ENCODE results near the gene ATXN7. TPM values are rescaled to one million over a fixed set of nuclear protein-coding genes. Genes with fewer than 3 reads are reported as not detected.

ATXN7 gene
- total RNA-seq, 2 donors from 2014 or later, result 38.6 to 50.2 TPM

- H3K9me3 Mint-ChIP-seq, result no peaks in the 10 kb centered on the region
- H3K4me3 Mint-ChIP-seq, result no peak overlapping the region
- H3K27me3 Mint-ChIP-seq, result no peaks in the 10 kb centered on the region
- no peak for ATAC-seq (replicated peaks)
- peaks cover 6% of the 10 kb centered on the region for H3K4me1 Mint-ChIP-seq
- H3K27ac Mint-ChIP-seq, result no peak overlapping the region
- peaks cover 28% of the 10 kb centered on the region for H3K36me3 Mint-ChIP-seq (ENCODE audit: low read depth)
Observed at GRCh38 chr3:63908776-63909175, 45.1 kb downstream of the ATXN7 start.

GRCh38 chr3:63909431-63909830 lies 45.8 kb downstream of the ATXN7 start:
- H3K4me1 Mint-ChIP-seq, result peaks cover 11% of the 10 kb centered on the region
- H3K27me3 Mint-ChIP-seq, result no peaks in the 10 kb centered on the region
- ATAC-seq (replicated peaks), result no peak
- H3K4me3 Mint-ChIP-seq, result no peak overlapping the region
- peaks cover 29% of the 10 kb centered on the region for H3K36me3 Mint-ChIP-seq (ENCODE audit: low read depth)
- no peak overlapping the region for H3K27ac Mint-ChIP-seq
- no peaks in the 10 kb centered on the region for H3K9me3 Mint-ChIP-seq

DNA sequence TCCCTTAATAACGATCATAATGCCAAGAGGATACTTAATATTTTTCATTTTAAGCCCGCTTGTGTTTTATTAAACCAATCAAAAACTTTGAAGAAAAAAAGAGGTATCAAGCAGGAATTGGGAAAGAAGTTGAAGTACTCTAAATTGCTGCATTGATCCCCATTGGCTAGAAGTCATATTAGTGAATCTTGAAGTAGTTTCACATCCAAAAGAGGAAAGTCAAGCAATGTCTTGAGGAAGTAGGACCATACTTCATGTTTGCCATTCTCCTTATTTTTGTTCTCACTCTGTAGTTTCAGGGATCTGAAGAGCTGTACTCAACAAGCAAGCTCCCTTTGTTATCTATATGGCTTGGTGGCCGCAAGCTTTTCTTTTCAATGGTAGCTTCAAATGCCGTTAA lies 46.3 kb downstream of the ATXN7 start:
- peak overlapping the region; percentile 95 for H3K27ac Mint-ChIP-seq
- no peak for ATAC-seq (replicated peaks)
- peaks cover 30% of the 10 kb centered on the region for H3K36me3 Mint-ChIP-seq (ENCODE audit: low read depth)
- no peaks in the 10 kb centered on the region for H3K9me3 Mint-ChIP-seq
- H3K27me3 Mint-ChIP-seq, result no peaks in the 10 kb centered on the region
- peak overlapping the region; percentile 88 for H3K4me3 Mint-ChIP-seq
- H3K4me1 Mint-ChIP-seq, result peaks cover 15% of the 10 kb centered on the region

DNA sequence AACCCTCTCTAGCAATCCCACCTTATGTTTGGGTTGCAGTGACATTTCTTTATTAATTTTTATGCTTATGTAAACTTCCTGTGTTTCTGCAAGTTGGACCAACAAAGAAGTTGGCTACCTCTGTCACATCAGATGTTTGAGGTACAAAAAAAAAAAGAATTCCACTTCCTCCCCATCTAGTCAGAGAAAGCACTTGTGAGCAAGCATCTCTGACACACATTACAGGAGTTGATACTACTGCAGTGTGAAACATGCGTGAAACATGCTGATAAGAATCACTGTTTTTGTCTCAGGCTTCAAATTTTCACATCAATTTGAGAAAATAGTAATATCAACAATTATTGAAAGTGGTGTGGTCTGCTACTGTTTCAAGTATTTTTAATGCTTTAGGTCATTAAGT lies 47.2 kb downstream of the ATXN7 start:
- peak overlapping the region; percentile 88 for H3K4me3 Mint-ChIP-seq
- H3K36me3 Mint-ChIP-seq (ENCODE audit: low read depth), result peaks cover 29% of the 10 kb centered on the region
- no peaks in the 10 kb centered on the region for H3K9me3 Mint-ChIP-seq
- H3K27me3 Mint-ChIP-seq, result no peaks in the 10 kb centered on the region
- peak; percentile 64 for ATAC-seq (replicated peaks)
- peaks cover 15% of the 10 kb centered on the region for H3K4me1 Mint-ChIP-seq
- peak overlapping the region; percentile 95 for H3K27ac Mint-ChIP-seq

DNA sequence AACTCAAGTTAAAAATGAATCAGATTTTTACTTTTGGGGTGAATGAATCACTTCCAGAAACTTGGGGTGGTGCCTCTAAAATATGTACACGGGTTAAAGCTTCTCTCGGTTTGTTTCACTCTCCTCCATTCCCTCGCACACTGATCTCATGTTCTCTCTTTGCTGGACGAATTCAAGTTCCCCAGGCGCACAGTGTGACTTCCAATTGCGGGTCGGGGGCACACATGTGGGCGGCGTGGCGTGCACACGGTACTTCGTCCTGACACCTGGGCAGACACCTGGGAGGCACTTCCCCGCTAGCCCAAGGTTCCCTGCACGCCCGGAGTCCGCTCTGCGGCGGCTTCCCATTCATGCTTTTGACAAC lies 47.8 kb downstream of the ATXN7 start:
- Mint-ChIP-seq H3K36me3 (ENCODE audit: low read depth) (peaks cover 35% of the 10 kb centered on the region), H3K9me3 (no peaks in the 10 kb centered on the region), H3K27ac (peak overlapping the region; percentile 95), H3K4me1 (peaks cover 17% of the 10 kb centered on the region), H3K4me3 (peak overlapping the region; percentile 88), H3K27me3 (no peaks in the 10 kb centered on the region)
- peak; percentile 77 for ATAC-seq (replicated peaks)

- peak within 1 kb of the TSS; percentile 88 for H3K4me3 Mint-ChIP-seq
- H3K36me3 Mint-ChIP-seq (ENCODE audit: low read depth), result peaks cover 42% of the 10 kb centered on the region
- no peaks in the 10 kb centered on the region for H3K9me3 Mint-ChIP-seq
- H3K4me1 Mint-ChIP-seq, result peaks cover 20% of the 10 kb centered on the region
- ATAC-seq (replicated peaks), result peak; percentile 64
- no peaks in the 10 kb centered on the region for H3K27me3 Mint-ChIP-seq
- peak within 1 kb of the TSS; percentile 95 for H3K27ac Mint-ChIP-seq
Observed at GRCh38 chr3:63911873-63912767, 48.5 kb downstream of the ATXN7 start, which contains the start of gene SCAANT1. SCAANT1 (minus strand) TSS chr3:63912383.

GRCh38 chr3:63912768-63913588 lies 49.3 kb downstream of the ATXN7 start:
- H3K9me3 Mint-ChIP-seq, result no peaks in the 10 kb centered on the region
- peaks cover 27% of the 10 kb centered on the region for H3K4me1 Mint-ChIP-seq
- peak overlapping the region; percentile 83 for H3K4me3 Mint-ChIP-seq
- H3K27me3 Mint-ChIP-seq, result no peaks in the 10 kb centered on the region
- peak; percentile 47 for ATAC-seq (replicated peaks)
- H3K27ac Mint-ChIP-seq, result peak overlapping the region; percentile 89
- H3K36me3 Mint-ChIP-seq (ENCODE audit: low read depth), result peaks cover 50% of the 10 kb centered on the region

DNA sequence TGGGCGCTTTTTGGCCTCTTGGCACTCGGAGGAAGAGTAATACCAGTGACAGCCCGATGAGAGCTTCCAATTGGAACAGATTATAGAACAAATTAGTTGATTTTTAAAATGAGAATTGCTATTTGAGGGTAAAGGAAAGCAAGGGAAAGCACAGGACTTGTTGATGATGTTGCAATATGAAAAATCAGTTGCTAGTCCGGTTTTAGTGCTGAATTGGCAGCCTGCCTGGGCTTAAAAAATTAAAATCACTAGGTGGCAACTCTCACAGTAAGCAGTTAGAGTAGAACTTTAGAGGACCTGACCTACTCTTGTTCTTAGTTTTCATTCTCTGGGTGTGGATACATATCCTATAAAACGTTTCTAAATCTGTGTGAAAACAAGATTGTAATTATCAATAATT lies 50.6 kb downstream of the ATXN7 start:
- H3K9me3 Mint-ChIP-seq, result no peaks in the 10 kb centered on the region
- peaks cover 64% of the 10 kb centered on the region for H3K36me3 Mint-ChIP-seq (ENCODE audit: low read depth)
- H3K4me1 Mint-ChIP-seq, result peaks cover 32% of the 10 kb centered on the region
- H3K27me3 Mint-ChIP-seq, result no peaks in the 10 kb centered on the region
- H3K27ac Mint-ChIP-seq, result no peak overlapping the region
- H3K4me3 Mint-ChIP-seq, result peak overlapping the region; percentile 83
- ATAC-seq (replicated peaks), result no peak

GRCh38 chr3:63918321-63918720 lies 54.7 kb downstream of the ATXN7 start:
- Mint-ChIP-seq H3K27me3 (no peaks in the 10 kb centered on the region), H3K9me3 (no peaks in the 10 kb centered on the region), H3K4me1 (peaks cover 31% of the 10 kb centered on the region), H3K4me3 (no peak overlapping the region), H3K36me3 (ENCODE audit: low read depth) (peaks cover 90% of the 10 kb centered on the region), H3K27ac (no peak overlapping the region)
- no peak for ATAC-seq (replicated peaks)

GRCh38 chr3:63920001-63920400 lies 56.3 kb downstream of the ATXN7 start:
- Mint-ChIP-seq H3K9me3 (no peaks in the 10 kb centered on the region), H3K4me1 (peaks cover 34% of the 10 kb centered on the region), H3K27ac (no peak overlapping the region), H3K36me3 (ENCODE audit: low read depth) (peaks cover 90% of the 10 kb centered on the region), H3K4me3 (no peak overlapping the region), H3K27me3 (no peaks in the 10 kb centered on the region)
- no peak for ATAC-seq (replicated peaks)

GRCh38 chr3:63921741-63922482 lies 58.2 kb downstream of the ATXN7 start:
- Mint-ChIP-seq H3K9me3 (no peaks in the 10 kb centered on the region), H3K27ac (no peak overlapping the region)

GRCh38 chr3:63922491-63923199 lies 59.0 kb downstream of the ATXN7 start:
- Mint-ChIP-seq H3K27me3 (no peaks in the 10 kb centered on the region), H3K27ac (no peak overlapping the region)

More at GRCh38 chr3:63921741-63922482, 58.2 kb downstream of the ATXN7 start:
- no peak for ATAC-seq (replicated peaks)
- Mint-ChIP-seq H3K4me3 (no peak overlapping the region), H3K27me3 (no peaks in the 10 kb centered on the region), H3K36me3 (ENCODE audit: low read depth) (peaks cover 93% of the 10 kb centered on the region), H3K4me1 (peaks cover 33% of the 10 kb centered on the region)

GRCh38 chr3:63926309-63926708 lies 62.6 kb downstream of the ATXN7 start:
- H3K9me3 Mint-ChIP-seq, result no peaks in the 10 kb centered on the region
- peaks cover 94% of the 10 kb centered on the region for H3K36me3 Mint-ChIP-seq (ENCODE audit: low read depth)
- H3K27me3 Mint-ChIP-seq, result no peaks in the 10 kb centered on the region
- H3K4me3 Mint-ChIP-seq, result no peak overlapping the region
- H3K4me1 Mint-ChIP-seq, result peaks cover 36% of the 10 kb centered on the region
- ATAC-seq (replicated peaks), result no peak
- peak overlapping the region; percentile 7 for H3K27ac Mint-ChIP-seq

More at GRCh38 chr3:63922491-63923199, 59.0 kb downstream of the ATXN7 start:
- Mint-ChIP-seq H3K9me3 (no peaks in the 10 kb centered on the region), H3K4me1 (peaks cover 37% of the 10 kb centered on the region), H3K4me3 (no peak overlapping the region), H3K36me3 (ENCODE audit: low read depth) (peaks cover 93% of the 10 kb centered on the region)
- ATAC-seq (replicated peaks), result no peak

All from activated T-helper 17 cell treated with anti-CD3 and anti-CD28 coated beads, Interleukin-2, amount 50 U/mL, for 72 hours (primary cell).